Endometrial microvascular endothelial cells (primary cell): ENCODE results near the gene SMYD3. TPM values are rescaled to one million over a fixed set of nuclear protein-coding genes. Genes with fewer than 3 reads are reported as not detected.
"Not testable (repeated sequence)": the region's sequence is repeated elsewhere in the genome, so short reads cannot be mapped to it uniquely, and the experiment has no call there.

Experiments
- in situ Hi-C: cut with HindIII; loops from 2 replicates; pipeline ENCODE4 v1.10.0; 2017; ENCODE audit warnings: low sequenced_read_pairs, low pct_unique_long_range_greater_than_20kb; ENCODE audit errors: inconsistent ontology term
- total RNA-seq: library from RNA; depleted of rRNA; stranded (reverse); fragments of >200 nt; gene quantifications from one replicate; pipeline ENCODE4 v1.2.3, GENCODE V29; 2015; ENCODE audit errors: inconsistent ontology term

The SMYD3 gene
- total RNA-seq, 1 donor from 2014 or later: 16.6 TPM

- in situ Hi-C loops: no loop called here
Observed at GRCh38 chr1:246051909-246052518, 455.1 kb downstream of the SMYD3 start.

GRCh38 chr1:246048693-246049092 lies 458.4 kb downstream of the SMYD3 start:
- in situ Hi-C loops: no loop called here

DNA sequence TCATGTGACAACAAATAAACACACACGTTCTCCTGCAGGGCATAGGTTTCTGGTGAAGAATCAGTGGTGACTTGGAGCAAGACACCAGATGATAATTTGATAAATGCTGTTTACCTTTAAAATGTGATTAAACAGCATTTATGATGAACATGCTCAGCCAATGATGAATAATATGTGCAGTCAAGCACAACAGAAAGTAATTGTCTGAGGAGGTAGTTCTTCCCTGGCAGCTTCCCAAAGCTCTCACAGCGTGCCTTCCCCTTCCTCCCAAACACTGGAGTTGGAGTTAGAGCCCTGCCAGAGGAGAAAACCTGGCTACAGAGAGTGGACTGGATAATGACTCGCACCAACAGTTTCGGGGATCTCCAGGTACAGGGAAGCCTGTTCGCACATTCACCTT lies 463.5 kb downstream of the SMYD3 start:
- in situ Hi-C loops: no loop called here

DNA sequence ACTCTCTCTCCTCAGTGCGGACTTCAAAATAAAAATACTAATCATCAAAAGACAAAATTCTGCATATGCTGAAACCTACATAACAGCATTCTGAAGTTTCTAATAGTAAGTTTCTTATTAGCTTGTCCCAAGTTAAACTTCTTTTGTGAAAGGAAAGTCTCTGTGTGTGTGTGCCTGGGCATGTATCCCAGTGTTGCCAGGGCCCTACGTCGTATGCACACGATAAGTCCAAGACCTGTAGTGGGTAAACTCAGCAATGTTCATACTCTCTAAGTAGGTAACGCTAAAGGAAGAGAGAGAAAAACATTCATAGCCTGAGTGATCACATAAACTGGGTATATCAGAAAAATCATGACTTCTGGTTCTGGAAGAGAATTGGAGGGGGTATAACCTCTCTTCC lies 465.7 kb downstream of the SMYD3 start:
- in situ Hi-C loops: no loop called here

DNA sequence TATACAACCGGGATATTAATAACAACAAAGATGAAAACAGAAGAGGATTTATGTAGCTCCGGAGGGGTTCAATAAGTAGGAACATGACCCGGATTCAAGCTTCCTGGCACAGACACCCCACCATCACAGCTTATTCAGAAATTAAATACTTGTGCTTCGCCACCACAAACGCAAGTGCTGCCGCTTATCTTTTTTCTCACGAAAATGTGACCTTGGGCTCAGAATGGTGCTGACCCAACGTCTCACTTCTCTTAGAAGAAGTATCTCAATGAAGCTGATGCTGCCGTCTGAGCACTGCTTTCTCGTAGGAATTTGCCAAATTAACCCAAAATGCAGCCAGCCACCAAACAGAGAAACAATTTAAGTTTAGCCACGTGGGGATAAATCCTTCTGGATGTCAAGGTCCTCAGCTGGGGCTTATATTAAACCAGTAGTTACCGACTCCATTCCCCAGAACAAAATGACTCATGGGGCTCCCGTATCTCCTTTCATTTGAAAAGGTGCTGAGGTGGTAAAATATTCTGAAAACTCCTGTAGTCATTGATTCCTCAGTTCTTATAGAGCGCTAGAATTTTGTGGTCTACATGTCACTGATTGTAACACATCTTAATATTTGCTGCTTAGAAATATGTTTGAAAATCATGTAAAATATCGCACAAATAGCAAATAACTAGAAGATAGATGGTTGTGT lies 466.7 kb downstream of the SMYD3 start:
- in situ Hi-C loops: no loop called here

DNA sequence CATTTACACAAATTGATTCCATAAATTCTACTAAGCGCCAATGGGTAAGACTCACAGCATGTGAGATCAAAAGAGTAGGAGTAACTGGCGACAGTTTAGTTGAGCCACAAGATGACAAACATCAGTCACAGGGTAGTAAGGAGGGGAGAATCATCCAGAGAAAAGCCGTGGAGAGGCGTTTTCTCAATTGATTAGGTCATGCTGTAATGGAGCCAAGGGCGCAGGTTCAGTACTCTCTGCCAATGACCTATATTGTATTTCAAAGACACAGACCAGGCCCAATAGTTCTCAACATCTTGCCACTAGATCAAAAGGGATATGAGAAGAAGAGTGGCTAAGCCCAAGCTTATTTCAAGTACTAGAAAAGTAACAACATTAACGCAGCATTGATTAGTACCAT lies 467.5 kb downstream of the SMYD3 start:
- in situ Hi-C loops: no loop called here

GRCh38 chr1:246037832-246038231 lies 469.2 kb downstream of the SMYD3 start:
- in situ Hi-C loops: no loop called here

DNA sequence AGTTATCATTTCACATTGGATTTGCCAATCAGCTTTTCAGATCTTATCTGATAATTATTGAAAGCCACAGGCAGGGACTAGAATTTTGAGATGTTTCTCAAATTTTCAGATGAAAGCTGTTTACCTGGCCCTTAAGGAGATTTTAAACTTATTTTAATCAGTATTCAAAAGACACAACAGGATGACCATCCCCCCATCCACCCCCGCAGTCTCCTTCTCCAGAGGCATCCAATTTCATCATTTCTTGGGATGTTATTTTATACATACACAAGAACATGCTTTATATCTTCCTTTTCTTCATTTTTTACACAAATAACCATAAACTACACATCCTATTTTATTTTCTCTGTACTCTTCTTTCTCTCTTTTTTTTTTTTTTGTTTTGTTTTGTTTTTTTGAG lies 470.9 kb downstream of the SMYD3 start:
- in situ Hi-C loops: no loop called here

DNA sequence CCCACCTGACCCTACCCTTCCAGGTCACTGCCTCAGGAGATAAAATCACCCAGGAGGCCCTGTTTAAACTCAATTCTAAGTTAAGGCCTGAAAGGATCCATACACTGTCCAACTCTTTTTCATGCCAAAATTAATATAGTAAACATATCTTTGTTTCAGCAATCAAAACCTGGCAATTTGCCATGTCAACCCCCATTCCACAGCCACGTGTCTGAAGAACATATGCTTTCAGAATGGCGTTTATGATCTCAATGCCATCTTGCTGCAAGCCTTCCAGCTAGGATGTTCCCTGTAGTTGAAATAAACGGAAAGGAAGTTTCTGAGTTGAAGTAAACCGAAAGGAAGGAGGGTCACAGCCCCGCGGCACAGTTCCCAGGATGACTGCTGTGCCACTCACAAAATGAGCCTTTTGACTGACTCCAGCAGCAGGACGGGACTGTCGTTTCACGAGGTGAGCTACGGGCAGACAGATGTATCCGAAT lies 472.0 kb downstream of the SMYD3 start:
- in situ Hi-C loops: no loop called here

DNA sequence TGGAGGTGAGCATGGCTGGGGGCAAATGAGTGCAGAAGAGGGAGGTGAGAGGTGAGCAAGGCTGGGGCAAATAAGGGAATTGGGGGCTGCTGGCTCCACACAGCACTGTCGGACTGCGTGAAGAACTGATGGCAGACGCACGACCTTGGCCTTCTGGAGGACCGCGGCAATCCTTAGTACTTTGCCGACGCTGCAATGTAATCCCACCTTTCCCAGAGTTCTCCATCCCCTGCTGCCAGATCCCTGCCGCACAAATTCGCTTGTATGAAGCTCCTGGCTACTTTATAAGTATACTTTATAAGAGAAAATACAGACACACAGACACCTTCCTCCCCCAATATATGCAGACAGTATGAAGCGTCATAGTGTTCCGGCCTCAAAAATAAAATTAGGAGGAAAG lies 472.4 kb downstream of the SMYD3 start:
- in situ Hi-C loops: no loop called here

GRCh38 chr1:246032984-246033383 lies 474.1 kb downstream of the SMYD3 start:
- in situ Hi-C loops: no loop called here

DNA sequence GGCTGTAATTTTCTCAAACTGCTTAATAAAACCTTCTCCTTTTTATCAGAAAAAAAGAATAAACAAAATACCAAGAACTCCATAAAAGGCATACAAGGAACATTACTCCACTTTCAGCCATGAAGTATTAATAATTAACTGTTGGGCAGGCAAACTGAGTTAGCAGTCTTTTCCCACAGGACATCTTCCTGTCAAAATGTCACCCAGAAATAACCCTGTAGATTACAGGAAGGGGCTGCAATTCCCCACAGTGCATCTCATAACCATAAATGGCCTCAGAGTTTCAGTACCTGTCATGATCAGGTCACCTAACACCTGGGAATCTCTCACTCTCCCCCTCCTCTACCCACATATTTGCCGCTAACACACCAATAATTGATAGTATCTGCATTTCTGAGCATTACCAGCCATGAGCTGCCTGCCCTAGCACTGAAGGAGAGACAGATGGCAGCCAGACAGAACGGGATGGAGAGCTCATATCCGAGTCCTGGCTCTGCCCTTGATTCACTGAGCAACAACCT lies 475.0 kb downstream of the SMYD3 start:
- in situ Hi-C loops: no loop called here

DNA sequence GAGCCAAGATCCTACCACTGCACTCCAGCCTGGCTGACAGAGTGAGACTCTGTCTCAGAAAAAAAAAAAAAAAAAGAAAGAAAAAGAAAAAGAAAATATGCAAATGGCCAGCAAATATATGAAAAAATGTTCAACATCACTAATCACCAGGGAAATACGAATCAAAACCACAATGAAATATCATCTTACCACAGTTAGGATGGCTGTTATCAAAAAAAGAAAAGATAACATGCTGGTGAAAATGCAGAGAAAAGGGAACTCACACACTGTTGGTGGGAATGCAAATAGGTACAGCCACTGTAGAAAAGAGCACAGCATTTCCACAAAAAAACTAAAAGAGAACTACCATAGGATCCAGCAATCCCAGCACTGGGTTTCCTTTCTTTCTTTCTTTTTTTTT lies 477.5 kb downstream of the SMYD3 start:
- in situ Hi-C loops: no loop called here

DNA sequence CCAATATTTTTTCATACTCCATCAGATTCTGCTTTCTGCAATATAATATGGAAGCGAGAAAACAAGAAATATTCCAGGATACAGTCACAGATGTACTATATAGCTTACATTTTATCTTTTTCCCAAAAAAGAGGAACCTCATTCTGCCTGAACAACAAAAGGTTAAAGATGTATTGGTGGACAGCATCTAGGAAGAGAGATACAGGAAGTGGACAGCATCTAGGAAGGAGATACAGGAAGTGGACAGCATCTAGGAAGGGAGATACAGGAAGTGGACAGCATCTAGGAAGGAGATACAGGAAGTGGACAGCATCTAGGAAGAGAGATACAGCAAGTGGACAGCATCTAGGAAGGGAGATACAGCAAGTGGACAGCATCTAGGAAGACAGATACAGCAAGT lies 483.0 kb downstream of the SMYD3 start:
- in situ Hi-C loops: not testable (repeated sequence)

DNA sequence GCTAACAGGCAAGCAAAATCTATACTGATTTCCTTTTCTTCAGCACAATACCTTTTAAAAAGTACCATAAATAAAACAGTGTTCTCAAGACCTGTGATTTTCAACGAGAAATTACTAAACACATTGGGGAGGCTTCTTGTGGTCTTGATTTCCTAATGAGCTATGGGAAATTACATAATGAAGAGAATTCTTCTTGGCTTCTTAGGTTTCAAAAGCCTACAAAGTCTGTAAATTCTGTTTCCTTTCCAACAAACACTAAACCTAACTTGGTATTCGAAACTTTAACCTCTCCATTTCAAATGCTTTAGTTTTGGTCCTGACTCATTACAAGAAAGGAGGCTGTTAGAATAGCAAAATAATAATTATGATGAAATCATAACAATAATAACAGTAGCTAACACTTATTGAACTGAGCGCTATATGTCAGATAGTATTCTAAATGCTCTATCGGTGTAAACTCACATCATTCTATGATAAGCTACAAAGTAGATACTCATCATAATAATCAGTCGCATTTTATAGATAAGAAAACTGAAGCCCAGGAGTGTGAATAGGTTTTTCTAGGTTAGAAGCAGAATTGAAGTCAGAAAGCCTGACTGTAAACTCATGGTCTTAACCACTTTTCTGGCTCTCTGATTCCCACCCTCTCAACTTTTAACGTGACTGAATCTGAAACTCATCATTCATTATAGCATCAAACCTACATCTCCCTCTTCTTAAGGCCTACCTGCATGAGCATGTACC lies 486.7 kb downstream of the SMYD3 start:
- in situ Hi-C loops: no loop called here

DNA sequence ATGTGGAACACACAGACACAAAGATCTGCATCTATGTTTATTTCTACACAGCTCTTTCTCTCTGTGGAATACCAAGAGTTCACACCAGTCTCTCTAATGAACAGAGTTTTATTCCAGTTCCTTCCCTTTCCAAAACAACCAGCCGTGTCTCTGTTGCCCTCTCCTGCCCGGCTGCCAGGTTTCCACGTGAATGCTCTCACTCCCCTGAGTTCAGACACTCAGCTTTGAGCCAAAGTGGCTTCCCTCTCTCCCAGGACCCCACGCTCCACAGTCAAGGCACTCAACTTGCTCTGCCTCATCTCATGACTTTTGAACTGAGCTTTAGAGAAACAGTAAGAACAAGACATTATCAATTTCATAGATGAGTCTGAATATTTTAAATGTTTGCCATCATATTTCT lies 488.9 kb downstream of the SMYD3 start:
- in situ Hi-C loops: no loop called here

DNA sequence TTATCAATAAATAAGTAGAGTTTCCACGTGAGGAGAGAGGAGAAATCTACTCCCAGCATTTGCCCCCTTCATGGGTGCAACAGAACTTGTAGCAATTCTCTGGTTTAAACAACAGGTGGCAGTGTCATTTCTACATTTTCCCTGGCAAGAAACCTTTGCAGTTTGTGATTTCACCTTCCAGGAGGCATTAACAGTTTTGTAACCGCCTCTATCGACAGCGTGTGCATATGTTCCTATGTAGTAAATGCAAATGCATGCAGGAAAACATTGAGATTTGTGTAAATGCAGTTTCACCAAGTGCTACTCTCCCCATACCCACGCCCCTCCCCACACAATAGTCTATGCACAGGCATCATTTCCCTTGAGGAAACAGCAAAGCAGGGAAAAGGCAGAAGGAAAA lies 494.7 kb downstream of the SMYD3 start:
- in situ Hi-C loops: no loop called here

DNA sequence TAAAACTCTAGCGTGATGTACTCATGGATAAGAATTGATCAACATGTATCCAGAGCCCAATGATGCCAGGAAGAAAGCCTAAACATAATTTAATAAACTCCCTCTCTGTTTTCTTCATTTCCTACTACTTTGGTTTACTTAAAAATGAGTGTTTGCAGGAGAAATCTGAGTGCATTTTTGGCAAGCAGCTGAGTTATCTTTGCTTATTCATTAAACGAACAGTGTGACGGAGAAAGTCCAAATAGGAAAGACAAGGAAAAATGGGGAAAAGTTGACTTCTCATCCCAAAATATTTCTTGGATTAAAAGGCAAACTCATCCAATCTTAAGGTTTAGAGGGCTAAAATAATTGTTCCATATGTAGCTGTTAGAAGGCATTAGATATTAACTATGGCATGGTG lies 496.7 kb downstream of the SMYD3 start:
- in situ Hi-C loops: no loop called here

GRCh38 chr1:246008363-246008831 lies 498.7 kb downstream of the SMYD3 start:
- in situ Hi-C loops: no loop called here

DNA sequence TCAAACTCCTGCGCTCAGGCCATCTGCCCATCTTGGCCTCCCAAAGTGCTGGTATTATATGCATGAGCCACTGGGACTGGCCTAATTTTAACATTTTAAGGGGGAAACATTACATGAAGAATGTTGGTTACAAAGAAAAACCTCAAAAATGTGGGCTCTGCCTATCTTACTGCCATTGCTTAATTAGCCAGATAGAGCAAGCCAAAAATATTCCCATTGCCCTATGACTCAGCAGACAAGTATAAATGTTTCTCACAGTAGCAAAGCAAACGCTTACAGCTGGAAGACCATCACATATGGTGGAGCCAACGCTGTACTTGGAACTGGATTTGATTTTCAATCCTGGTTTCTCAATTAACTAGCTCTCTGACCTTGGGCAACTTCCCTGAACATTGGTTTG lies 502.0 kb downstream of the SMYD3 start:
- in situ Hi-C loops: no loop called here
